GM15510 (cell line): ENCODE results near the gene ELOVL4.

ENCODE experiments used
- POLR2A ChIP-seq: IDR thresholded peaks from 3 replicates; pipeline ENCODE4 v1.6.1; 2011; ENCODE audit warnings: borderline replicate concordance; ENCODE audit not compliant: insufficient read length; ENCODE audit errors: extremely low read depth

ELOVL4 gene

DNA sequence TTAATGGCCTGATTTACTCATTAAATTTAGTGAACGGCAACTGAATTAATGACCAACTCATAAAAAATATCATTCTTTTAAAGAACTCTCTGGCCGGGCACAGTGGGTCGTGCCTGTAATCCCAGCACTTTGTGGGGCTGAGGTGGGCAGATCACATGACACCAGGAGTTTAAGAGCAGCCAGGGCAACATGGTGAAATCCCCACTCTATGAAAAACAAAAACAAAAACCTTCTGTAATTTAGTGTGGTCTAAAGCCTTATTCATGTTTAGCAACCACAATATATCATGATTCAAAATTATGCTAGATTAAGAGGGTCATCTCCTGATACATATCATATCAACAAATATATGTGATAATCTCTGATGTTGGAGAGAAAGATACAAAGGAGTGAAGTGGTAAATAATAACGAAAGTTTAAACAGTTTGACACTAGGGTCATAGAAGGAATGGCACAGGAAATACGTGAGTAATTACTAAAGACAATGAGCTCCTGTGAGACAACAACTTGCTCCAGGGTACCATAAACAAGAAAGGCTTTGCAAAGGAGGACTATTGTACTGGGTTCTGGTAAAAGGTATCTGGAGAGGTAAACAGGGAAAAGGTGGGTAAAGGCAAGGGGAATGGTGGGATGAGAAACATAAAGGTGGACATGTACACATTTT, 5.7 kb downstream of the ELOVL4 start:
- TF ChIP-seq POLR2A = no peak

DNA sequence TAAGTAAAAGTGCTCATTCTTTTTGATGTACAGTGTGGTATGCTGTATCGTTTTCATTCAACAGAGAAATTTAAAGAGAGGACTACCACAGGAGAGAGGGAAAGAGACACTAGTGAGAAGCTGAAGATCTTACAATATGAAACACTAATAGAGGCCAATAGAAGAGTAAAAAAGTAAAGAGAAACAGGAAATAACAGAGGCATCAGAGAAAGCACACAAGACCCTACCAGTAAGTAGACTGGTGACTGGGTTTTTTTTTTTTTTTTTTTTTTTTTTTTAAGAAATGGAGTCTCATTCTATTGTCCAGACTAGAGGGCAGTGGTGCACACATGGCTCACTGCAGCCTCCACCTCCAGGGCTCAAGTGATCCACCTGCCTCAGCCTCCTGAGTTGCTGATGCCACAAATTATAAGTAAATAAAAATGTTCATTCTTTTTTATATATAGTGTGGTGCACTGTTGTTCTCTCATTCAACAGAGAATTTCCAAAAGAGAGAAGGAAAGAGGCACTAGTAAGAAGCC, 18.8 kb downstream of the ELOVL4 start:
- no peak for TF ChIP-seq POLR2A

DNA sequence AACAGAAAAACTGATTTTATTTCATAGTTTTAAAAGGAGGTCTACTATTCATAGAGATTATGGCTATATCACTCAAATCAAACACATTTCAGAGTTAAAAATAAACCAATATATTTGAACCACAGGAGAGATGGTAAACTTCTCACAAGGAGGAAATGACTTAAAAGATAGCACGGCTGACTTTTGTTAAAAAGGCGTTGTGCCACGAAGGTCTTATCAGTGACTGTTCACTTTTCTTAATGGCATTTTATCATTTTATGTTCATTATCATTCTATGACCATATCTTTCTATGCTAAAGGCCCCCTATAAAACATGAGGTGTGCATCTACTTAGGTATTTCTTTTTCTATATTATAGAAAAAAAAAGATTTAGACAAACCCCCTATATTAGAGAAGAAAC, 19.6 kb downstream of the ELOVL4 start:
- TF ChIP-seq POLR2A = no peak

DNA sequence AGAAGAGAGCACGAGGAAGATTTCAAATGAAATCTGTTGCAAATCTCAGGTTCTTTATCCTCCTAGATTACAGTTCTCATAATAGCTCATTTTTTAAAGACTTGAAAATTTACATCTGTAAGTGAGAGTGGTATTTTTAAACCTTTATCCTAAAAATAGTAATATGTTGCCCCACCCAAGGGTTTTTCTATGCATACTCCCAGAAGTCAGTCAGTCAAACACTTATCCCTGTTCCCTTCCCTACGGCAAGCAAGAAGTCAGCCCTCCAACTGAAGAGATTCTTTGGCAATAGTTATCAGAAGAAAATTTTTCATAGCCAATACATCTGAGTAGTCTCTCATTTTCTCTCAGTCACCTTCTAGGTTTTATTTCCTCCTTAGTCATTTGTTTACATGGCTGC, 24.1 kb downstream of the ELOVL4 start:
- no peak for TF ChIP-seq POLR2A

DNA sequence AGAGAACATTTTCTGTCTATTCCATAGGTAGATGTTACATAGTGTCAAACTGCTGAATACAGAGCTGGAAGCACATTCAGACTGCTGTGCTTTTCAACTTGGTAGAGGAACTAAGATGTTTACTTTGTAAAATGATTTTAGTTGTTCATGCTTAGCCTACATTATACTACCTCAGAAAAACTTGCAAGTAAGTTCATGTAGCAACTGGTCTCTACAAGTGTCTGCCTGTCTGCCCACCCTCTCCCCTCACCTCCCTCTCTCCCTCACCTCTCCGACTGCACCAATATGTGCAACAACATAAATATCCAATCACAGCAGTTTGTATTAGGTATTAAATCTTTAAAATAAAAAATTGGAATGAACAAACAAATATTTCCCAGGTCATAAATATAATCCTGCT, 25.3 kb downstream of the ELOVL4 start:
- no peak for TF ChIP-seq POLR2A

DNA sequence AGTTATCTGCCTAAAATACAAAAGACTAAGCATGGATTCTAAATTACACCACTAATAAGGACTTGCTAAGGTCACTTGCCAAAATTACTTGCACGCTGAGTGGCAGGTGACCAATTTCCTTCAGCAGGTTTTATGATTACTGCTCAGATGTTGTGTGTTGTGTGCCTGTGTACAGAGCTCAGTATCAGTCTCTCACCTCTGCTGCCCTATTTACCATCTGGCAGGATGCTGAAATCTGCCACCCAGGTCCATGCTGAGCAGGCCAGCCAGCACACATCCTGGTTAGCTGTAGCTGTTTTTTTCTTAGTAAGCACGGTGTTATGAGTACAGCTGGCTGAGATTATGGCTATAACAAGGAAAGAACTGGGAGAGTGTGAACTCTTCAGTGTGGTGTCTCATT, 34.0 kb downstream of the ELOVL4 start:
- TF ChIP-seq POLR2A = no peak

DNA sequence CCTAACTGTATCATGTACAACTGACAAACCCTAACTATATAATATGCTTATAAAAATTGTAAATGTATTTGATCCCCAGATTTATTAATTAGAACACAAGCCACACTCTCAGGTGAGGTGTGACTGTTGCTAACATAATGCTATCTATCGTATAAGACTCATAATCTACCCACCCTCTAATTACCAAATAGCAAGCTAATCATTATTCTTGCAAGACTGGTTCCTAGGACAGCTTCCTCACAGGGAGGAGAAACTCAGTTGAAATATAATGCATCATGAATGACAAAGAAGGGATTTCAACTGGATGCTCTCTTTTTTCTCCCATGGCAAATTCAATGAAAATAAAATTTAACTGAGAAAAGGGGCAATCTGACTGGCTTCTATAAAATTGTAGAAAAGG, 35.4 kb downstream of the ELOVL4 start:
- TF ChIP-seq POLR2A = no peak

DNA sequence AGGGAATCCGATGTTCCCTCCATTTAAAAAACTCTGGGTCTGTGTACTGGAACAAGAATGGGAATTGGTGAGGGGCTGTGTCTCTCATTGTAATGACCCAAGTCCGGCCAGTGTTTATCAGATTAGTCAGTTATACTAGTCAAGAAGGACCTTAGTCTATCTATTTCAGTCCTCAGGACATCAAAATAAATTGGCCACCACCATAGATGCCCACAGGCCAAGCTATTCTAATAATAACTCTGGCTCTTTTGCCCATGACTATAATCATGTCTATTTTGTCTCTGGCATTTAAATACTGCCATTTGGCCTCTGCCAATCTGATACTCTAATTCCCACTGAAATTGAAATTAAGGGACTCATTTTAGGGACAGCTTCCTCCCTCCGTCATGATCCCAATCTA, 37.8 kb downstream of the ELOVL4 start:
- TF ChIP-seq POLR2A = no peak

DNA sequence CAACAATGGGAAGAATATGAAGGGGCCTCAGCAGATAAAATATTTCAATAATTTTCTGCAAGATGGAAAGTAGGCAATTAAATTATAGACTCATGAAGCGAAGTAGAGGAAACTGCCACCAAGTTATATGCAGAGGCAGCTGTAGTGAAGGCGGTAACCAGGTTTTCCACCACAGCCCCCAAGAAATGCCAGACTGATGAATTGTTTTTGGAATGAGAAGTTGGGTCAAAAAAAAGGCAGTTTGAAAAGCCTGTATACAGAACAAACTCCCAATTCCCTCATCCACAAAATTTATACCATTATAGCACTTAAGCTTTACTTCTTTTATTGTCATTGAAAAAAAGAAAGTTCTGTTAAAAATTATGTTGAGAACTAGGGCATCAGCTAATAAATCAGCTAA, 45.3 kb downstream of the ELOVL4 start:
- no peak for TF ChIP-seq POLR2A

DNA sequence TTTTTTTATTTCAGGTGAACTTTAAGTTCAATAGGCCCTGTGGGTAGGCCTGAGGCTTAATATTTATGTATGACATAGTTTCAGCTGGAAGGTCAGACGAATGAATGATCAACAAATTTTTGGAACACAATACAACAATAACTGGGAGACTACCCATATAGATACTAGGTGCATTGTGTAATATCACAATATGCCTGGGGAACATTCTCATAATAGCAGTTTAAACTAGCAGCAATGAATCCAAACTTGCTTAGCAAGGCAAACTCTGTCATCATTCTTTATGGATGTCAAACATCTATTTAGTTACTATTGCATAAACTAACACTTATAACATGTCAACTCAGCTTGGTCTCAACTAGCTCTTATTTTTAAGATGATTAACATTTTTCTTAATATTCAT, 49.3 kb downstream of the ELOVL4 start:
- TF ChIP-seq POLR2A = no peak

DNA sequence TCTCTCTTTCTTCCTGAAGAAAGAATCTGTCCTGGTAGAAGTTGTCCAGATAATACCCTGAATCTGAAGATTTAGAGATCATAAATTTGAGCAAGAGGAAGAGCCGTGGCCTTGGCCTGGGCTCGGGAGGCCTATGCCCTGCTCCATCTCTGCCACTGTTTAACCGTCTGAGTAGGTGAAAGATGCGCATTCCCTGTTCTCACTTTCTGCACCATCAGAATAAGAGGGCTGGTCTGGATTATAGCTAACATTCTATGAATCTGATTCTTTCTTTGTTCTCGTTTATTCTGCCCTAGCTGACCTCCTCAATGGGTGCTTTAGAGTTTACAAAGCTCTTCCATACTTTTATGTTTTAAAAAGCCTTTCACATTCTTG, 51.3 kb downstream of the ELOVL4 start:
- TF ChIP-seq POLR2A = no peak

DNA sequence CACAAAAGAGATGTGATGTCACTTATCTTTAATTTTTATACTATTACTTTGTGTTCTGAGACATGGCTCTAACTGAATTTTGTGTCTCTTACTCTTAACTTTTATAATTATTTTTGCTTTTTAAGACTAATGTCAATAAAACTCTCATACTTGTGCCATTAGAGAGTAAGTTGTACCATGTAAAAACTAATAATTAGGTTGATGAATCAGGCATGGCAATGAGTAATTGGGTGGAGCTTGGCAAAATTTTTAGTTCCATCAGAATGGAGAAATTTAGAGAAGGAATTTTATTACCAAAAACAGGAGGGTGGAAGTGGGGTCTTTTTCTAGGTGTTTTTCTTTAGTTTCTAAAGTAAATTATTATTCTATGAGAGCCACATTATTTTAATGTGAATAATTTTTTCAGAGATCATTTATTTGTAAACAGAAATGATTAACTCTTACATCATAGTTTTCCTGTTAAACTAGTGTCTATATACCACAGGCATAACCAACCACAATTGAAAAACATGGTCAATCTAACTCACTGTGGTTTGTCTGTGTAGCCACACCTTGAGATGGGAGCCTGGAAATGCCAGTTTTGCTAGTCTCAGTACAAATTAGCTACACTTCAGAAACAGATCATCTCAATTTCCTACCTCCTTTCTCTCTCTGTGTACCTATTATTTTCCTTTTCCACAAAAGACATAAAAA, 51.8 kb downstream of the ELOVL4 start:
- no peak for TF ChIP-seq POLR2A

DNA sequence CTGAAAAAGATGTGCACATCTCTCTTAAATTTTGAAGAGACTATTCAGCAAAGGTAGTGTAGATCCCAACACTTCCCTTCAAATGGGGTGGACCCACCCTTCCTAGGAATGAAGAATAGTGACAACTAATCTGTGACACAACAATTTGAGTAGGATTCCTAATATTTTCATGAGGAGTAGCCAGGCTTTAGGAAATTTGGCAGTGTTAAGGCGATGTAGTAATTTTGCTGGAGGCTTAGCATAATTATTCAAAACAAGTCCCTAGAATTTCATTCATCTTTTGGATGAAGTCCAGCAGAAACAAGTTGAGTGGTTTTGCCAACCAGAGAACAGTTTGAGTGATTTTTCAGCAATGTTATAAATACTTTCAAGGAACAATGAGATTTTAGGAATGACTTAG, 52.4 kb downstream of the ELOVL4 start:
- no peak for TF ChIP-seq POLR2A

DNA sequence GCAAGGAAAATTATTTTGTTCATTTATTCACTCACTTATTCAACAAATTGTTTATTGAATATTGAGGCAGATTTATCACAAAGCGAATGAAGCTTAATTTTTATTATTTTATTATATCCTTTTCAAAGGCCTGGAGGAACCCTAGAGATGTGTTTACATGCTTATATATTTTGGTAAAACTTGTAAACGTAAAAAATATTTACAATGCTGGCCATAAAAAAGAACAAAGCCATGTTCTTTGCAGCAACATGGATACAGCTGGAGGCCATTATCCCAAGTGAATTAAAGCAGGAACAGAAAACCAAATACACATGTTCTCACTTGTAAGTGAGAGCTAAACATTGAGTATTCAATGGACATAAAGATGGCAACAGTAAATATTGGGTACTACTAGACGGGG, 58.8 kb downstream of the ELOVL4 start:
- TF ChIP-seq POLR2A = no peak

DNA sequence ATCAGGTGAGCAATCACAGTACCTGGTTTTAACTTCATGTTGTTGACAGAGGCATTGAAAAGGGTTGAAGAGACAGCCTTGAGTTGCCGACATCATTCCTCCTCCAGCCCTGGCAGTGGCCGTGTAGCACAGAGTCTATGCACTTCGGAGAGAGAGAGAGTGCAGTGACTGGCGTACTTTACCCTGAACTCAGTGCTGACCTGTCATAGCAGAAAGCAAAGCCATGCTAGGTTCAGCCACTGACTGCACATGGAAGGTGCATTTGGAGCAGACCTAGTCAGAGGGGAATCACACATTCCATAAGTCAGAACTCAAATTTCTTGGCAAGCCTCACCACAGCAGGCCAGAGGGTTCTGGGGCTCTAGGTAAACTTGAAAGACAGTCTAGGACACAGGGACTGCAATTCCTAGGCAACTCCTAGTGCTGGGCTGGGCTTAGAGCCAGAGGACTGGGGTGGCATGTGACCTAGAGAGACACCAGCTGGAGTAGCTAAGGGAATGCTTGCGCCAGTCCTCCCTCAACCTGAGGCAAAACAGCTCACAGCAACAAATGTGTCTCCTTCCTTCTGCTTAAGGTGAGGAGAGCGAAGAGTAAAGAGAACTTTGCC, 69.1 kb downstream of the ELOVL4 start:
- TF ChIP-seq POLR2A = no peak
